BLaER1 treated with 17β-estradiol and CSF1 and Interleukin-3, amounts not matched to agents 10 nM and 100 nM (cell line): ENCODE data around the gene LAMP1.
"Not testable (repeated sequence)": the region's sequence is repeated elsewhere in the genome, so short reads cannot be mapped to it uniquely, and the experiment has no call there.

ENCODE experiments used
- H3K27ac ChIP-seq, 11 experiments: shearing (Covaris generic); formaldehyde crosslinking; 2 replicates each; pipeline ENCODE4 v1.8.1; 2022
- H3K27me3 ChIP-seq, 11 experiments: shearing (Covaris generic); formaldehyde crosslinking; 2 replicates each; pipeline ENCODE4 v1.8.1; 2022
- H3K36me3 ChIP-seq, 11 experiments: shearing (Covaris generic); formaldehyde crosslinking; 2 replicates each; pipeline ENCODE4 v1.8.1; 2022
- H3K4me1 ChIP-seq, 10 experiments: shearing (Covaris generic); formaldehyde crosslinking; 2 replicates each; pipeline ENCODE4 v1.8.1; 2022
- H3K4me2 ChIP-seq, 11 experiments: shearing (Covaris generic); formaldehyde crosslinking; 2 replicates each; pipeline ENCODE4 v1.8.1; 2022
- H3K4me3 ChIP-seq, 10 experiments: shearing (Covaris generic); formaldehyde crosslinking; 2 replicates each; pipeline ENCODE4 v1.8.1; 2022
- H3K9ac ChIP-seq, 11 experiments: shearing (Covaris generic); formaldehyde crosslinking; 2 replicates each; pipeline ENCODE4 v1.8.1; 2022
- H3K9me3 ChIP-seq, 11 experiments: shearing (Covaris generic); formaldehyde crosslinking; replicated peaks in 1 of 11; 2 replicates each; pipeline ENCODE4 v1.8.1; 2022
- H4K20me1 ChIP-seq, 11 experiments: shearing (Covaris generic); formaldehyde crosslinking; 2 replicates each; pipeline ENCODE4 v1.8.1; 2022
- Cebpa-rat ChIP-seq, 11 experiments: shearing (Covaris generic); IDR thresholded peaks; 2 replicates each; pipeline ENCODE4 v1.8.1; 2022

LAMP1 gene, protein sequence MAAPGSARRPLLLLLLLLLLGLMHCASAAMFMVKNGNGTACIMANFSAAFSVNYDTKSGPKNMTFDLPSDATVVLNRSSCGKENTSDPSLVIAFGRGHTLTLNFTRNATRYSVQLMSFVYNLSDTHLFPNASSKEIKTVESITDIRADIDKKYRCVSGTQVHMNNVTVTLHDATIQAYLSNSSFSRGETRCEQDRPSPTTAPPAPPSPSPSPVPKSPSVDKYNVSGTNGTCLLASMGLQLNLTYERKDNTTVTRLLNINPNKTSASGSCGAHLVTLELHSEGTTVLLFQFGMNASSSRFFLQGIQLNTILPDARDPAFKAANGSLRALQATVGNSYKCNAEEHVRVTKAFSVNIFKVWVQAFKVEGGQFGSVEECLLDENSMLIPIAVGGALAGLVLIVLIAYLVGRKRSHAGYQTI

DNA sequence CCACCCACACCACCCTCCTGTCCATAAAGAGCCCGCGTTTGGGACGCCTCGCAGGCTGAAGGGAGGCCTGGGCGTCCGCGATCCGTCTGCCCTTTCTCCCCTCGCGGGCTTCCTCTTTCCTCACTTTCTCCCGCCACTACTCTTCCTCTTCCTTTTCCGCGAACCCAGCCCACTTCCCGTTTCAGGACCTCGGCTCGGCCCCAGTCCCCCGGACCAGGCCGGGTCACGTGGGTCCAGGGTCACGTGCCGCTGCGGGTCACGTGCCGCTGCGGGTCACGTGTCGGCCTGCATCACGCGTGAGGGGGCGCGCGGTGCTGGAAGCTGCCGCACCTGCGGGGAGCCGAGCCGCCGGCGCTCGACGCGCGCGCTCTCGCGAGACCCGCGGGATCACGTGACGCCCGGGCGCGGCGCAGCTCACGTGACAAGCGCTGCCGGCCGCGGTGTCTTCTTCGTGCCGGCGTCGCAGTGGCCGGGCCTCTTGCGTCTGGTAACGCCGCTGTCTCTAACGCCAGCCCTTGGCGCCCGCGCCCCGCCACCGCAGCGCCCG is at the start of gene LAMP1:
Gene LAMP1, plus strand, starts transcription at position 417 of the 547 bp plus-strand sequence. CDS start 196 bp downstream, outside the sequence.
- Histone ChIP-seq H4K20me1 (peaks cover 33 to 47% (median 39%) of the 10 kb centered on the region in 11 experiments), H3K4me1 (peaks cover 32 to 54% (median 47%) of the 10 kb centered on the region in 10 experiments), H3K27me3 (peaks cover 11 to 28% (median 24%) of the 10 kb centered on the region in 11 experiments), H3K36me3 (peaks cover 0 to 19% (median 9%) of the 10 kb centered on the region in 11 experiments; a peak in 11 of 22 replicates), H3K4me2 (peak within 1 kb of the TSS; percentile 89 to 98 (median 96)), H3K9ac (peak within 1 kb of the TSS; percentile 93 to 98 (median 96)), H3K9me3 (peaks cover 0 to 4% (median 0%) of the 10 kb centered on the region in 11 experiments; a peak in 1 of 22 replicates), H3K4me3 (peak within 1 kb of the TSS; percentile 80 to 95 (median 88)), H3K27ac (peak within 1 kb of the TSS; percentile 89 to 99 (median 95))
- no peak for TF ChIP-seq Cebpa-rat (IDR thresholded peaks at IDR 0.05)

DNA sequence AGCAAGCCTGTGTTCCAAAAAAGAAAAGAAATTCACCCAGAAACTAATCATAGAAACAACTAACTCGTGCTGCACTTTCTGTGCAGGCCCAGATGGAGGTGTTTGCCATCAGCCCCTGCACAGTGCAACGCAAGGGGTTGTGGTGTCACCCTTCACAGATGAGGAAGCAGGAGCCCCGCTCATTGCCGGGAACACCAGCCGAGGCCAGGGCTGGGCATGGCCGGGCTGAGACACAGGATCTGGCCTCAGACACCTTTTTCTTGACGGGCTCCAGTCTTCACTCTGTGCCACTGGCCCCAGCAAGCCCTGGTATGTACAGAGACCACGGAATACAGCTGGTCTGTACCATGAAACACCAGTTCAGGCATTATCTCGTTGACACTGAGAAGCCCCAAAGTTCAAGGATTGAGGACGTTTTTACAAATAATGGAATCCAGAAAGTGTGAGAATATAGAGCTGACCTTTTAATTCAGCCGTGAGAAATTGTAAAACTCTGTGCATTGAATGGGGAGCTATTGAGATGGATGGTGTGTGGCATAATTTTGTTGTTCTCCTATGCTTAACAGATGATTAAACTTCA is 44.4 kb upstream of the LAMP1 start:
- Histone ChIP-seq H3K4me2 (no peak overlapping the region), H3K27ac (no peak overlapping the region), H3K4me1 (no peaks in the 10 kb centered on the region), H4K20me1 (peaks cover 0 to 60% (median 18%) of the 10 kb centered on the region in 11 experiments; a peak in 15 of 22 replicates), H3K36me3 (peaks cover 97 to 100% (median 99%) of the 10 kb centered on the region in 11 experiments), H3K9ac (no peak overlapping the region), H3K27me3 (no peaks in the 10 kb centered on the region), H3K4me3 (no peak overlapping the region), H3K9me3 (no peaks in the 10 kb centered on the region)
- TF ChIP-seq Cebpa-rat (IDR thresholded peaks at IDR 0.05), result no peak

DNA sequence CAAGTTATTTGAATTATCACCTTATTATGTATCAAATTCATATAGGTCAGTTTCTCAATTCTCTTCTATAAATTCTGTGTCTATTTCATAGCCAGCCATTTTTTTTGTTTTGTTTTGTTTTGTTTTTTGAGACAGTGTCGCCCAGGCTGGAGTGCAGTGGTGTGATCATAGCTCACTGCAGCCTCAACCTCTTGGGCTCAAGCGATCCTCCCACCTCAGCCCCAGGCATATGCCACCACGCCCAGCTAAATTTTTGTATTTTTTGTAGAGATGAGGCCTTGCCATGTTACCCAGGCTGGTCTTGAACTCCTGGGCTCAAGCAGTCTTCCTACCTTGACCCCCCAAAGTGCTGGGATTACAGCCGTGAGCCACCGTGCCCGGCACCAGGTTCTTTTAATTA is 39.1 kb upstream of the LAMP1 start:
- H3K9ac ChIP-seq, H3K27ac ChIP-seq, H3K9me3 ChIP-seq, H3K4me3 ChIP-seq, H3K27me3 ChIP-seq: not testable (repeated sequence)
- Histone ChIP-seq H3K4me2 (peak overlapping the region in 1 of 11 experiments; percentile 57; a peak in 3 of 22 replicates), H3K4me1 (peaks cover 0 to 16% (median 3%) of the 10 kb centered on the region in 10 experiments; a peak in 9 of 20 replicates), H3K36me3 (peaks cover 78 to 100% (median 95%) of the 10 kb centered on the region in 11 experiments), H4K20me1 (peaks cover 0 to 35% (median 12%) of the 10 kb centered on the region in 11 experiments; a peak in 13 of 22 replicates)

DNA sequence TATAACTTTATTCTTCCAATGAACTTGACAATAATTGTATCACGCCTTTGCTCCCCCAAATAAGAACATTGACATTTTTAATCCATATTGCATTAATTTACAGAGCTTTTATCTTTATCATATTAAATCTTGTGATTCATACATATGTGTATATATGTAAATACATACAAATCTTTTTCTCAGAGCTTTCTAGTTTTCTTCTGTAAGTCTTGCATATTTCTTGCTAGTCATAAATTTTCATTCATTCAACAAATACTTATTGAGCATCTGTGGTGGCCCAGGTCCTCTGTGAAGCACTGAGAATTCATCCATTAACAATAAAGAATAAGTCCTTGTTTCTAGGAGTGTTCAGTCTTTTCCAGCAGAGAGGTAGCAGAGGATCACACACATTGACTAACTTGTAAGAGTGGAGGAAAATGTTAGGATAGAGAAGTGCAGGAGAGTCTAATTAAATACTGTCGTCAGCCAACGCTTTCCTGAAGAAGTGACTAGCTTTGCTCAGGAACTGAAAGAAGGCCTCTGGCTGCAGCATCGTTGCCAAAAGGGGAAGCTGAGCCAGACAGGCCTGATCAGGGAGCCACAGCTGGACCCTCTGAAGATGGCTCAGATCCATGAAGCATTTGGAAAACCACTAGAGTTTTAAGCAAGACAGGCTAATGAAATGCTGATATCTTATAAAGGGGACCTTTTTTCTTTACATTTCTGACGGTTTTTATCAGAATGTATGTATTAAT is 38.6 kb upstream of the LAMP1 start:
- Histone ChIP-seq H3K9ac (no peak overlapping the region; a peak in 1 of 22 replicates), H3K4me2 (peak overlapping the region in 4 of 11 experiments; percentile 18 to 57 (median 24); a peak in 4 of 22 replicates), H3K36me3 (peaks cover 77 to 100% (median 95%) of the 10 kb centered on the region in 11 experiments), H3K27ac (no peak overlapping the region), H3K9me3 (no peaks in the 10 kb centered on the region), H3K4me3 (no peak overlapping the region), H4K20me1 (peaks cover 0 to 38% (median 11%) of the 10 kb centered on the region in 11 experiments; a peak in 12 of 22 replicates), H3K4me1 (peaks cover 0 to 16% (median 4%) of the 10 kb centered on the region in 10 experiments; a peak in 10 of 20 replicates), H3K27me3 (no peaks in the 10 kb centered on the region)
- no peak for TF ChIP-seq Cebpa-rat (IDR thresholded peaks at IDR 0.05)

DNA sequence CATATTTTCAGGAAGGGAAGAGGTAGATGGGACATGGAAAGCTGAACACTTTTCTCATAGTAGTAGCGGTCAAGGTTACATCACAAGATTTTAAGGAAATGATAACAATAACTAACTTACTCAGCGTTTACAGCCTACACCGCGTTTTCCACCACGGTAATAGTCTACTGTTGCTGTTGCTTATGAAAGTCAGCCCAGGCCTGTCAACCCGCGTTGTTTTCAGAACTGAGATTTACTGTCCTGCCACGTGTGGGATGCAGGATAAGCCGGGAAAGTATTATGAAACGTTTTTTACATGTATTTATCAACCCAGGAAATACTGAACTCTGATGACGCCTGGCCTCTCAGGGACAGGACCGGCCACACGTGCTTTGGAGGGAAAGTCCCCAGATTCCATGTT is 36.0 kb upstream of the LAMP1 start:
- Histone ChIP-seq H3K9ac (no peak overlapping the region), H3K27me3 (no peaks in the 10 kb centered on the region), H3K4me3 (no peak overlapping the region), H3K9me3 (no peaks in the 10 kb centered on the region), H3K4me1 (peaks cover 0 to 16% (median 5%) of the 10 kb centered on the region in 10 experiments; a peak in 11 of 20 replicates), H3K4me2 (no peak overlapping the region), H3K27ac (no peak overlapping the region), H4K20me1 (peaks cover 0 to 30% (median 10%) of the 10 kb centered on the region in 11 experiments; a peak in 11 of 22 replicates), H3K36me3 (peaks cover 77 to 100% (median 91%) of the 10 kb centered on the region in 11 experiments)
- no peak for TF ChIP-seq Cebpa-rat (IDR thresholded peaks at IDR 0.05)

DNA sequence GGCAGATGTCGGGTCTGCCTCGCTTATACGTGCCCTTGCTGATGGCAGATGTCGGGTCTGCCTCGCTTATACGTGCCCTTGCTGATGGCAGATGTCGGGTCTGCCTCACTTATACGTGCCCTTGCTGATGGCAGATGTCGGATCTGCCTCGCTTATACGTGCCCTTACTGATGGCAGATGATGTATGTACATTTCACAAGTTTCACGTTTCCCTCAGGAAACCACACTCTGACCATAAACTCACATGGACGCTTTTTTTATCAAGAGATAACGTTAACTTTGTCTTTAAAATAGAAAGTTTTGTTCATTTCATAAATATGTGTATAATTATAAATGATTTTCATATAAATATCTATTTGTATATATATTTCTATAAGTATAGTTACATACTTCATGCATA is 34.0 kb upstream of the LAMP1 start:
- H3K9ac ChIP-seq, H3K4me3 ChIP-seq, H3K9me3 ChIP-seq, H3K4me2 ChIP-seq, H3K27me3 ChIP-seq: not testable (repeated sequence)
- Histone ChIP-seq H4K20me1 (peaks cover 0 to 34% (median 8%) of the 10 kb centered on the region in 11 experiments; a peak in 10 of 22 replicates), H3K4me1 (peaks cover 0 to 13% (median 5%) of the 10 kb centered on the region in 10 experiments; a peak in 11 of 20 replicates), H3K27ac (0 out of 22 replicates have a peak overlapping the region, but pooled peaks of 1 of the 11 experiments have one; percentile 26), H3K36me3 (peaks cover 60 to 98% (median 75%) of the 10 kb centered on the region in 11 experiments)

DNA sequence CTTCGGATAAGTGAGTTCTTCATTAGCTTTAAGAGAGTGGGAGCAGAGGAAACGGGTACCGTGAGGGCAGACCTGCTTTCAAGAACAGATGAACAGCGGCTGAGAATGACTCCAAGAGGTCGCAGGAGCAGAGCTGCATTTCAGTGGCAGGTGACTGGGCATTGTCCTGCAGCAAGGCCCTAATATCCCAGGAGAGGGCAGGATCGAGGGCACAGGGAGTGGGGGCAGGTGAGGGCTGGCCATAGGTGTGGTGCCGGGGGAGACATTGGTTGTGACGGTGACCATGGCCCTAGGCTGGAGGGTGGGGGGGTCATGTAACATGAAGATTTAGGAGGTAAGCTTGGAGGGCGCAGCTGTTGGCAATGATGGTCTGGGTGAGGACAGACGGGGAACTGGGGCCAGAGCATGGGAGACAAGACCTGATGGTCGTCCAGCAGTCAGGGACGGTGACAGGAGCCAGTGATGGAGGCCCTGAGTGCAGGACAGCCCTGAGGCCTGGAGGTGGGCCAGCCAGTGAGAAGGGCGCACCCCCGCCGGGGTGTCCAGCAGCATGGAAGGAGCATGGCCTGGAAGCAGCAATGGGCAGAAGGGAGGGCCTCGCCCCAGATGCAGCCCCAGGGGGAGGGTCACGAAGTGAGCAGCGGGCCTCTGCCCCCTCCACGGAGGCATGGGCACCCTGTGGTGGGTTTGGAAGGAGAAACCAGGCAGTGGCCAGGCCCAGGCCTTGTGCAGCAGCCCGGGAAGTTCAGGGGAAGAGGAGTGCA is 29.2 kb upstream of the LAMP1 start:
- Histone ChIP-seq H3K4me3 (no peak overlapping the region), H4K20me1 (peaks cover 0 to 27% (median 6%) of the 10 kb centered on the region in 11 experiments; a peak in 5 of 22 replicates), H3K27me3 (no peaks in the 10 kb centered on the region), H3K9ac (no peak overlapping the region), H3K9me3 (no peaks in the 10 kb centered on the region), H3K36me3 (peaks cover 19 to 59% (median 33%) of the 10 kb centered on the region in 11 experiments), H3K27ac (no peak overlapping the region), H3K4me2 (no peak overlapping the region), H3K4me1 (peaks cover 4 to 27% (median 16%) of the 10 kb centered on the region in 10 experiments; a peak in 17 of 20 replicates)
- TF ChIP-seq Cebpa-rat (IDR thresholded peaks at IDR 0.05), result no peak
